ENCODE results near the gene GSTM4. TPM values are rescaled to one million over a fixed set of nuclear protein-coding genes. Genes with fewer than 3 reads are reported as not detected.

Gene GSTM4
- total and polyA plus RNA-seq, 9 of the 15 experiments (the other 6 are each of a cell fraction or from before 2014, with no cell fraction given): 18.8 to 53.4 (median 38.8) TPM

DNA sequence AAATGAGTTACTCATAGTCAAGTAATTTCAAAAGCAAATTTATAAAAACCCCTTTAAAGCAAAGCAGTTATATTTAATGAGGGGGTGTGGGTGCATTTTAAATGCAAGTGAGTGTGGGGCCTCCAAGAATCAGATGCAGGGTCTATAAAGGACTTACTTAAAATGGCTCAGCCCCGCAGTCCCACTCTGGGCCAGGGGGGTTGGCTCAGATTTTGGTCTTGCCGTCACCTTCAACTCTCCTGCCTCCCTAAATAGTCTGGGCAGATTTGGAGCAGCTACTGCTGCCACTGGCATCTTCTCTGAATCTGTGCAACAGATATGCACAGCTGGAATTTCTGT, 20.1 kb upstream of the GSTM4 start:
- Histone ChIP-seq H3K27ac (ENCODE audit: extremely low read depth, low read depth, low read length) (no peak overlapping the region), H3K4me2 (ENCODE audit: insufficient read depth, low read length) (no peak overlapping the region), H4K20me1 (replicated peaks; ENCODE audit: control insufficient read depth, insufficient read depth, low read length) (0 out of 2 replicates have a peak, but pooled peaks cover 4% of the 10 kb centered on the region), H3K4me3 (no peak overlapping the region), H3K79me2 (ENCODE audit: control insufficient read depth, insufficient read depth, low read length) (no peaks in the 10 kb centered on the region), H3K36me3 (ENCODE audit: control insufficient read depth, insufficient read depth, low read length) (peaks cover 14% of the 10 kb centered on the region; the same call in 2 of the 3 replicates), H3K9me3 (replicated peaks; ENCODE audit: control insufficient read depth, insufficient read depth, low read depth, low read length) (no peaks in the 10 kb centered on the region), H3K9ac (ENCODE audit: insufficient read depth in 1 of 2, low read depth in 2 of 2, low read length in 2 of 2) (no peak overlapping the region), H3K9me1 (ENCODE audit: control insufficient read depth, insufficient read depth, low read length) (no peaks in the 10 kb centered on the region), H3K27me3 (ENCODE audit: control insufficient read depth in 2 of 2, insufficient read depth in 2 of 2, low read length in 2 of 2) (no peaks in the 10 kb centered on the region; a peak in 1 of 5 replicates), H2AFZ (ENCODE audit: low read depth, low read length) (no peak overlapping the region), H3K4me1 (replicated peaks in 1 of 2; ENCODE audit: control insufficient read depth in 2 of 2, insufficient read depth in 2 of 2, low read length in 2 of 2) (peaks cover 17 to 37% of the 10 kb centered on the region in 2 experiments)
- TF ChIP-seq DPF2 (IDR thresholded peaks at IDR 0.05) (no peak), NR1H2 (CRISPR knock-in tag; IDR thresholded peaks at IDR 0.05) (no peak), NELFE (IDR thresholded peaks at IDR 0.05; ENCODE audit: insufficient read depth, insufficient read length) (no peak), CBFA2T3 (IDR thresholded peaks at IDR 0.05) (no peak), KLF1 (tag; IDR thresholded peaks at IDR 0.05) (no peak), HDGF (IDR thresholded peaks at IDR 0.05) (no peak), BMI1 (IDR thresholded peaks at IDR 0.05; ENCODE audit: low read length) (no peak), GABPB2 (CRISPR knock-in tag; conservative IDR thresholded peaks at IDR 0.05) (no peak), MAFK (IDR thresholded peaks at IDR 0.05; ENCODE audit: low read length) (no peak), RBM14 (IDR thresholded peaks at IDR 0.05; ENCODE audit: borderline replicate concordance, insufficient read depth, low read depth, low read length) (no peak), ETV5 (CRISPR knock-in tag; IDR thresholded peaks at IDR 0.05; ENCODE audit: low read depth) (no peak), HDAC2 (IDR thresholded peaks at IDR 0.05) (no peak), FUS (optimal IDR thresholded peaks at IDR 0.05; ENCODE audit: low read depth, low read length) (no peak), C11orf30 (IDR thresholded peaks at IDR 0.05; ENCODE audit: low read depth) (no peak), SMAD2 (IDR thresholded peaks at IDR 0.05; ENCODE audit: low read depth, low read length) (no peak), LARP7 (IDR thresholded peaks at IDR 0.05) (no peak), ZNF76 (CRISPR knock-in tag; IDR thresholded peaks at IDR 0.05; ENCODE audit: borderline replicate concordance) (no peak), PTBP1 (IDR thresholded peaks at IDR 0.05; ENCODE audit: low read depth, low read length) (no peak)
- TF ChIP-seq, protein P1, sequence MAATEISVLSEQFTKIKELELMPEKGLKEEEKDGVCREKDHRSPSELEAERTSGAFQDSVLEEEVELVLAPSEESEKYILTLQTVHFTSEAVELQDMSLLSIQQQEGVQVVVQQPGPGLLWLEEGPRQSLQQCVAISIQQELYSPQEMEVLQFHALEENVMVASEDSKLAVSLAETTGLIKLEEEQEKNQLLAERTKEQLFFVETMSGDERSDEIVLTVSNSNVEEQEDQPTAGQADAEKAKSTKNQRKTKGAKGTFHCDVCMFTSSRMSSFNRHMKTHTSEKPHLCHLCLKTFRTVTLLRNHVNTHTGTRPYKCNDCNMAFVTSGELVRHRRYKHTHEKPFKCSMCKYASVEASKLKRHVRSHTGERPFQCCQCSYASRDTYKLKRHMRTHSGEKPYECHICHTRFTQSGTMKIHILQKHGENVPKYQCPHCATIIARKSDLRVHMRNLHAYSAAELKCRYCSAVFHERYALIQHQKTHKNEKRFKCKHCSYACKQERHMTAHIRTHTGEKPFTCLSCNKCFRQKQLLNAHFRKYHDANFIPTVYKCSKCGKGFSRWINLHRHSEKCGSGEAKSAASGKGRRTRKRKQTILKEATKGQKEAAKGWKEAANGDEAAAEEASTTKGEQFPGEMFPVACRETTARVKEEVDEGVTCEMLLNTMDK (IDR thresholded peaks at IDR 0.05; ENCODE audit: borderline replicate concordance, insufficient read depth, low read depth, low read length, poor library complexity, severe bottlenecking): no peak
- TF ChIP-seq, protein P2, sequence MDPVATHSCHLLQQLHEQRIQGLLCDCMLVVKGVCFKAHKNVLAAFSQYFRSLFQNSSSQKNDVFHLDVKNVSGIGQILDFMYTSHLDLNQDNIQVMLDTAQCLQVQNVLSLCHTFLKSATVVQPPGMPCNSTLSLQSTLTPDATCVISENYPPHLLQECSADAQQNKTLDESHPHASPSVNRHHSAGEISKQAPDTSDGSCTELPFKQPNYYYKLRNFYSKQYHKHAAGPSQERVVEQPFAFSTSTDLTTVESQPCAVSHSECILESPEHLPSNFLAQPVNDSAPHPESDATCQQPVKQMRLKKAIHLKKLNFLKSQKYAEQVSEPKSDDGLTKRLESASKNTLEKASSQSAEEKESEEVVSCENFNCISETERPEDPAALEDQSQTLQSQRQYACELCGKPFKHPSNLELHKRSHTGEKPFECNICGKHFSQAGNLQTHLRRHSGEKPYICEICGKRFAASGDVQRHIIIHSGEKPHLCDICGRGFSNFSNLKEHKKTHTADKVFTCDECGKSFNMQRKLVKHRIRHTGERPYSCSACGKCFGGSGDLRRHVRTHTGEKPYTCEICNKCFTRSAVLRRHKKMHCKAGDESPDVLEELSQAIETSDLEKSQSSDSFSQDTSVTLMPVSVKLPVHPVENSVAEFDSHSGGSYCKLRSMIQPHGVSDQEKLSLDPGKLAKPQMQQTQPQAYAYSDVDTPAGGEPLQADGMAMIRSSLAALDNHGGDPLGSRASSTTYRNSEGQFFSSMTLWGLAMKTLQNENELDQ (CRISPR knock-in tag; IDR thresholded peaks at IDR 0.05; ENCODE audit: borderline replicate concordance): no peak
- FAIRE-seq: no peak
- in situ Hi-C loops (cut with MboI) (no loop called here), intact Hi-C loops (cut with micrococcal nuclease) (no loop called here)
- WGBS (ENCODE audit: insufficient coverage, low coverage, missing lambda C conversion rate): 16% methylated on average over 2 of the region's 2 CpGs
- POLR2A ChIA-PET: interaction anchor here (0.6 to 6.4 kb wide), 8 partner anchors 13 to 348 kb away, joined by 3 to 44 read pairs (median 5); partner anchors contain the start of genes AHCYL1, AMPD2, GNAI3 and GNAT2
- DNase-seq (ENCODE audit: extremely low read depth in 1 of 4, low spot score in 3 of 4): no peak
- CTCF ChIA-PET (ENCODE audit: low intra/inter-chr PET ratio): no interaction called here
- no peak for ATAC-seq
- BruUV-seq (replicated peaks): no TSS peak

Data from K562 (cell line).